Right lobe of liver (tissue), 4 donors: ENCODE data around the gene TRPC1.
"Not testable (repeated sequence)": the region's sequence is repeated elsewhere in the genome, so short reads cannot be mapped to it uniquely, and the experiment has no call there.

ENCODE experiments used
- CTCF ChIP-seq, 4 donors: fragments of 200-600 bp in 3 of 4; fragments of 450-650 bp in 1 of 4; IDR thresholded peaks; one replicate each; pipeline versions ENCODE4 v1.5.1 to v1.8.0; 2016 to 2022; ENCODE audit warnings: antibody characterized with exemption in 4 of 4, mild to moderate bottlenecking in 2 of 4
- POLR2A ChIP-seq: fragments of 450-650 bp; IDR thresholded peaks from one replicate; pipeline ENCODE4 v1.6.1; 2017; ENCODE audit warnings: antibody characterized with exemption, mild to moderate bottlenecking
- donor health status: DM: no; HTN: no; CAD: no.
- donor health status: DM: no; HTN: no; CAD: no.
- donor health status: DM: no; HTN: yes; CAD: no.

DNA sequence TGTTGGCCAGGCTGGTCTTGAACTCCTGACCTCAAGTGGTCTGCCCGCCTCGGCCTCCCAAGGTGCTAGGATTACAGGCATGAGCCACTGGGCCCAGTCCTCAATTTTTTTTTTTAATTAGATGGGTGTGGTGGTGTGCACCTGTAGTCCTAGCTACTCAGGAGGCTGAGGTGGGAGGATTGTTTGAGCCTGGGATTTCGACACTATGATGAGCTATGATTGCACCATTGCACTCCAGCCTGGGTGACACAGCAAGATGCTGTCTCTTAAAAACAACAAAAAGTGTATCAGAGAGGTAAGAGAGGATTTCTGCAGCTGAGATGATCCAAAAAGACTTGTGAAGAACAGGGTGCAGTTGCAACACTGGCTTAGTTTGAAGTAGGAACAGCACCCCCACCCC lies 9.0 kb upstream of the TRPC1 start:
- TF ChIP-seq POLR2A; CTCF (IDR thresholded peaks at IDR 0.05): not testable (repeated sequence)
